ENCODE results near the gene TAF3.

Gene TAF3

DNA sequence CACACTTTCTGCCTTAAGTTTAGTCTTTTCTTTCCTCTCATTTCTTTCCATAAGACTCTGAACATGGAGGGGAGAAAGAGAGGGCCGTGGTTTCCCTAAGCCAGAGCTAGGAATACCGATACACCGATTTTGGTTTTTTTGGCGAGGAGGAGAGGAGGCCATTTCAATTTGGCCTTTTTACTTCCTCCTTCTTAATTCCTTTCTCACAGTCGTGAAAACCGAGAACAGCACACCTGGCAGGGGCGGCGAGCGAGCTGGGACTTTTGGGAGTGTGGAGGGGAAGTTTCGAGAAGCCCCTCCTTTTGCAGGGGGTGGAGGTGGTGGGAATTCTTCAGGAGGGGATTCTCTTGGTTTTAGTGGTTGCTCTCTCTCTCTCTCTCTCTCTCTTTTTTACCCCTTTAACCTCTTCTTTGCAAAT, 242.4 kb downstream of the TAF3 start:
- DNase-seq, result no peak

DNA sequence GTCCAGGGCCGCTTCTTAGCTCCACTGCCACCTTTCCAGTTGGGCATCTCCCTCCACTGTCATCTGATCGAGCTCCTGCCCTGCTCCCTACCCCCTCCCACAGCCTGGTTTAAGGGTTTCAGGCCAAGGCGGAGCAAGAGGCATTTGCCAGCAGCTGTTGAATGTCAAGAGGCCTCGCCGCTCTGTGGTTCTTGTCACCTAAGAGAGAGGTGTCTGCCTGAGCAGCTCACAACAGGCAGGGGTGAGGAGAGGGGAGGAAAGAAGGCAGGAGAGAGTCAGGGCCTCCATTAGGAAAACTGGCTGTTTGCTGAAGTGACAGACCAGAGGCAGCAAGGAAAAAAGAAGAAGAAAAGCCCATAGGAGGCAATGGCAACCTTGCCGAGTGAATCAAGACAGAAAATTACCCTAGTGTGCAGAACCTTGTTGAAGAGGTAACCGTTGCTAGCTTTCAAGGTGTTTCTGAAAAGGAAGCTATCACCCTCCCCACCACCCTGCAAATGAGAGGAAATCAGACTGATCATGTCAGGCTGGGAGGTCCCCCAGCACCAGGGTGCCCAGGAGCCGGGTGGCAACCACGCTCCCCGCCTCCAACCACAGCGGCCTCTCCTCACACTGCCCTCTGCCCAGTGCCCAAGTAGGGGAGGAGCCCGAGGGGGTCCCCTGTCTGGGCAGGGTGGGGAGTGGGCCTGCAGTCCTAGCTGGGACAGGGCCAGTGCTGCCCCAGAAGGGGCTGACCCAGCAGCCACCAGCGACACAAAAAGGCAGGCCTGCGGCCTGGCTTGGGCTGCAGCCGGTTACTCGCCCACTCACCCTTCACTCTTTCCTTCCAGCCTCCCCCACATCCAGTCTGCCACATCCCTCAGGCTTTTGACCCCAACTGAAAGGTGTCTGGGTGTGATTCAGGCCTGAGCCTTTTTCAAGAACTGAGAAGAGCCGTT, 243.2 kb downstream of the TAF3 start:
- DNase-seq, result no peak

DNA sequence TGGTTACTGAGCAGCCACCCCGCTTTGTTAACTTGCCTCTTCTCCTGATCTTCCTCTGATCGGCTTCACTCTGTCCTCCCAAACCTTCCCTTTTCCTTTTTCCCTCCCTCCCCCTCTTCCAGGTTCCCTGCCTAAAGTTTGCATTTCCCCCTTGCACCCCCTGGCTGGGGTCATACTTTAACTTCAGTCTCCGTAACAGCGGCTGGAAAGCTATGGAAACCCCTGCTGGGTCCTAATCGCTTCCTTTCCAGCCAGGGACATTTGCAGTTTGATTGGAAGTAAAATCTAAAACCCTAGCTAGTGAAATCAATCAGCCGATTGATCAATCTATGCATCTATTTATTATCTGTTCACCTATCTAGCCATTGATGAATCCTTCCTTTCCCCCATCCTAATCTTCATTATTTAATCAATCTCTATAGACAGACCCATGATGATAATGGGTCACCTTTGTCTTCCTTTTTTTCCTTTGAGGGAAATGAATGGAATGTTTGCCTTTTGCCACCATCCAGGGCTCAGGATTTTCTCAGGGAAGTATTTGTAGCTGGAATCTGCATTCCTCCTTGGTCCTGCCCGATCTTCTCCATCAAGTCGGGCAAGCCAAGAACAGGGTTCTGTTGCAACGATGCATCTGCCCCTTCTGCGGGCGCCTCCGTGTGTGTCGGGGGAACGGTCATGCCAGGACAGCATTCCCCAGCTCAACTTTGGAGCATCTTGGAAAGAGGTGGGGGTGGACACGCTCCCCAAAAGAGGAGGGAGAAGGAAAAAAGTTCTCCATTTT, 245.0 kb downstream of the TAF3 start:
- no peak for DNase-seq

DNA sequence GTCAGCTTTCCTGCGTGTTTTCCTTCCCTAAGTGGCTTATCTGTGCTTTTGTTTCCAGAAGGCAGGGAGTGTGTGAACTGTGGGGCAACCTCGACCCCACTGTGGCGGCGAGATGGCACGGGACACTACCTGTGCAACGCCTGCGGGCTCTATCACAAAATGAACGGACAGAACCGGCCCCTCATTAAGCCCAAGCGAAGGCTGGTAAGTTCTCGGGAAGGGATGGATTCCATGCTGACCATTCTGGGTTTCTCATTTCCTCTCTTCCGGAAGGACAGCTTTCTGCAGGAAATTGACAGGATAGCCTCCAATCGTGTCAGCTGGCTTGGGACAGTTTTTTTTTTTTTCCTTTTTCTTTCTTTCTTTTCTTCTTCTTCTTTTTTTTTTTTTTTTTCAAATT, 245.6 kb downstream of the TAF3 start:
- DNase-seq, result no peak

DNA sequence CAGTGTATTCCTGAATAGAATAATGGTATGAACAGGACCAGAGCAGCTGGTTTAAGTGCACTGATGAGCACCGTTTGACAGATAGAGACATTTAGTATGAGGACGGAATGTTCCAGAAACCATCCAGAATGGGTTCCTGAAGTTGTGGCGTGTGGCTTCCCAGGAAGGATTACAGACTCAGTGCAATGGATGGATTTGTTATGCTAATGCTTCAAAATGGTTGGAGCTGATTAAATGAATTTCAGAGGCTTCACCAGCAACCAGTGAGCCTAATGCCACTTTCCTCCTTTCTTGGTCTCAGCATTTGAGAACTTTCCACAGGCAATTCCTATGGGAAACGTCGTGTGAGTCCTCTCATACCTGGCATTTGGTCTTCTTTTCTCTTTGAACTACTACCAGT, 246.1 kb downstream of the TAF3 start:
- DNase-seq, result no peak

DNA sequence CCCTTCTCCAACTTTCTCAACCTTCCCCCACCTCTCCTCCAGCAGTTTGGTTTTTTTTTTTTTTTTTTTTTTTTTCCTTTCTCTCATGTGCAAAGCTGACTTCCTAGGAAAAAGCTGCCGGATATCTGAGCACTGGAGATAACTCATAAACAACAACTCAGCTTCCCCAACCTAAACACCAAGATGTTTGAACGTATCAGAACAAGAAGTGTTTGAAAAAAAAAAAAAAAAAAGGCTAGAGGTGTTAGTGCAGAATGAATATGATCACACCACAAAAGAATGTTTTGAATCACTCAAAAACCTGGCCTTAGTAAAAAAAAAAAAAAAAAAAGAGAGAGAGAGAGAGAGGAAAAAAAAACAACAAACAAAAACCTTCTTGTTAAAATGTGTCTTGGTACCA, 247.3 kb downstream of the TAF3 start:
- DNase-seq, result no peak

DNA sequence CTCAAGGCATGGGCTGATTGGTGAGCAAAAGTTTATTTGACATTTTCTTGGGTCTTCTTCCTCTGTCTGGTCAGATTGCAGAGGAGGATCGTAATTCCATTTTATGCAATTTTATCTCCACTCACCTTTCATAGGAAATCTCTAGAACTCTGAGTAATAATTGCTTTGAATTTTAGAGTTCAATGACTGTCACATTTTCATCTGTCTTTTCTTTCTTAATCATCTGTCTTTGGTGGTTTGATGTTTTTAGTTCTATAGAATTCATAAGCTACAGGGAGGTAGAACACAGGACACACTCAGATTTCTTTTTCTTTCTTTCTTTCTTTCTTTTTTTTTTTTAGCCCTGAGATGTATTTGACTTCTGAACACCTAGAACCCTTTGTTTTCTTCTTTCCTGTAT, 247.8 kb downstream of the TAF3 start:
- DNase-seq, result no peak

All from NCI-H2107 (cell line).